Transverse colon (tissue), 4 donors: ENCODE results near the gene LSMEM2. TPM values are rescaled to one million over a fixed set of nuclear protein-coding genes. Genes with fewer than 3 reads are reported as not detected.
A peak's percentile ranks its signal among the peaks of the same experiment; 100 is the strongest.

Experiments
- DNase-seq: peaks from one replicate; pipeline ENCODE4 v3.0.0-alpha.2; 2019
- H3K27ac ChIP-seq, 4 donors: fragments of 200-600 bp; sonication (generic); 2 replicates each; pipeline ENCODE4 v1.5.1; 2016 to 2018; ENCODE audit warnings: inconsistent platforms in 4 of 4
- H3K27me3 ChIP-seq: fragments of 200-600 bp; sonication (generic); 2 replicates; pipeline ENCODE4 v1.5.1; 2017; ENCODE audit warnings: inconsistent platforms
- H3K36me3 ChIP-seq, 4 donors: fragments of 200-600 bp; sonication (generic); 2 replicates each; pipeline ENCODE4 v1.5.1; 2017 to 2019; ENCODE audit warnings: inconsistent platforms in 4 of 4
- H3K4me1 ChIP-seq, 4 donors: fragments of 200-600 bp; sonication (generic); 2 replicates each; pipeline ENCODE4 v1.5.1; 2017 to 2020; ENCODE audit warnings: inconsistent platforms in 4 of 4
- H3K4me3 ChIP-seq, 4 donors: fragments of 200-600 bp; sonication (generic); 1 replicate in 1 of 4; 2 replicates in 3 of 4; pipeline versions ENCODE4 v1.5.1 to v1.6.1; 2017 to 2019; ENCODE audit warnings: inconsistent platforms in 4 of 4
- H3K9me3 ChIP-seq, 2 donors: fragments of 200-600 bp; sonication (generic); 2 replicates each; pipeline ENCODE4 v1.5.1; 2017 to 2019; ENCODE audit warnings: inconsistent platforms in 2 of 2
- EP300 ChIP-seq: sonication (generic); formaldehyde crosslinking; IDR thresholded peaks from one replicate; pipeline ENCODE4 v1.6.1; 2017; ENCODE audit warnings: antibody characterized with exemption, low read depth
- POLR2A ChIP-seq: fragments of 450-650 bp; IDR thresholded peaks from one replicate; pipeline ENCODE4 v1.6.1; 2016; ENCODE audit warnings: antibody characterized with exemption, mild to moderate bottlenecking, moderate library complexity
- POLR2AphosphoS5 ChIP-seq, 3 donors: sonication (generic); formaldehyde crosslinking; IDR thresholded peaks; one replicate each; pipeline ENCODE4 v1.6.1; 2016; ENCODE audit warnings: antibody characterized with exemption in 3 of 3
- WGBS, 2 donors: methylation state at CpG; one replicate each; pipeline ENCODE4 v1.1.5; 2018; ENCODE audit warnings: low coverage in 1 of 2; 5-methylcytosine and 5-hydroxymethylcytosine counted together
- in situ Hi-C, 4 donors: fragments of 200-750 bp; cut with MboI; loops; one replicate each; pipeline versions ENCODE4 v1.15.0 to v1.15.1; 2017; ENCODE audit warnings: low sequenced_read_pairs in 3 of 4, low pct_ligation_motif_present in 1 of 4, low pct_unique_long_range_greater_than_20kb in 1 of 4
- intact Hi-C: fragments of 100-400 bp; cut with DNase I; formaldehyde crosslinking; loops from one replicate; pipeline ENCODE4 v1.15.1; 2023; ENCODE audit warnings: low total_unique reads
- total RNA-seq, 4 donors: library from RNA; depleted of rRNA; stranded (reverse); fragments of >200 nt; gene quantifications; one replicate each; pipeline ENCODE4 v1.1.0, GENCODE V29; 2016
- TF ChIP-seq, protein P1 (sequence below), 5 experiments: fragments of 200-600 bp in 3 of 5; fragments of 450-650 bp in 2 of 5; sonication (generic) in 3 of 5; IDR thresholded peaks; 1 replicate in 2 of 5; 2 replicates in 3 of 5; pipeline ENCODE4 v1.5.1; 2016 to 2017; ENCODE audit warnings: antibody characterized with exemption in 5 of 5, inconsistent platforms in 3 of 5, mild to moderate bottlenecking in 2 of 5, moderate library complexity in 1 of 5

The LSMEM2 gene
- total RNA-seq, 4 donors from 2014 or later, result not detected

DNA sequence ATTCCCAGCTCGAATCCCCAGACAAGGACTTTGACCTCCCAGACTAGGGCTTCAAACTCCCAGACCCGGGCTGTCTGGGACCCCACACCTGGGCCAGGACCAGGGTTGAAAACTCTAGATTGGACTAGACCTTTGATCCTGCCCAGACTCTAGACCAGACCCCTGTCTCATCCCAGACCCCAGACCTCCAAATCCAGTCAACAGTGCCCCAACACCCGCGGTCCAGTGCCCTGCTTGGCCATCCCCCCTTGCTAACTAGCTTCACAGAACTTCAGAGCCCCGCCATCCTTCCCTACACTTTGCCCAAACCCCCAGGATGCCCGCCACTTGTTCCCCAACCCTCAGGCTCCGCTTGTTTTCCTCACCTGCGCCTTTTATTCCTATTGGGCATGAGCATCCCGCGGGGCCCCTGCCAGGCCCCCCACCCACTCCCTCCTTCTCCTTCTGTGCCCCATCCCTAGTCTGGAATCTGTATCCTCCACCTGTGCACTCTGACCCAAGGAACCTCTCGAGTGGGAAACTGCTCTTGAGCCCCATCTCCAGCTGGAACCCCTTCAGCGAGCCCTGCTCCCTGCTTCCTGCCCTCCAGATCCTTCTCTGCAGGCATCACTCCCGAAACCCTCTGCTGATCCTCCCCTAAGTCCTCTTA, 42.3 kb upstream of the LSMEM2 start:
- DNase-seq, result no peak
- no peak for TF ChIP-seq POLR2AphosphoS5 (IDR thresholded peaks at IDR 0.05)
- TF ChIP-seq, protein P1, sequence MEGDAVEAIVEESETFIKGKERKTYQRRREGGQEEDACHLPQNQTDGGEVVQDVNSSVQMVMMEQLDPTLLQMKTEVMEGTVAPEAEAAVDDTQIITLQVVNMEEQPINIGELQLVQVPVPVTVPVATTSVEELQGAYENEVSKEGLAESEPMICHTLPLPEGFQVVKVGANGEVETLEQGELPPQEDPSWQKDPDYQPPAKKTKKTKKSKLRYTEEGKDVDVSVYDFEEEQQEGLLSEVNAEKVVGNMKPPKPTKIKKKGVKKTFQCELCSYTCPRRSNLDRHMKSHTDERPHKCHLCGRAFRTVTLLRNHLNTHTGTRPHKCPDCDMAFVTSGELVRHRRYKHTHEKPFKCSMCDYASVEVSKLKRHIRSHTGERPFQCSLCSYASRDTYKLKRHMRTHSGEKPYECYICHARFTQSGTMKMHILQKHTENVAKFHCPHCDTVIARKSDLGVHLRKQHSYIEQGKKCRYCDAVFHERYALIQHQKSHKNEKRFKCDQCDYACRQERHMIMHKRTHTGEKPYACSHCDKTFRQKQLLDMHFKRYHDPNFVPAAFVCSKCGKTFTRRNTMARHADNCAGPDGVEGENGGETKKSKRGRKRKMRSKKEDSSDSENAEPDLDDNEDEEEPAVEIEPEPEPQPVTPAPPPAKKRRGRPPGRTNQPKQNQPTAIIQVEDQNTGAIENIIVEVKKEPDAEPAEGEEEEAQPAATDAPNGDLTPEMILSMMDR (IDR thresholded peaks at IDR 0.05), result no peak
- TF ChIP-seq POLR2A, result no peak
- no peak for TF ChIP-seq EP300
- Histone ChIP-seq H3K27ac (peak overlapping the region; percentile 87 to 91 (median 90)), H3K27me3 (no peaks in the 10 kb centered on the region), H3K4me1 (peaks cover 18 to 55% (median 48%) of the 10 kb centered on the region in 4 donors), H3K4me3 (peak overlapping the region; percentile 54 to 84 (median 76)), H3K9me3 (no peaks in the 10 kb centered on the region), H3K36me3 (no peaks in the 10 kb centered on the region)
- in situ Hi-C loops (no loop called here), intact Hi-C loops (no loop called here)
- 15 to 25% methylated on average over 4 to 13 of the region's 13 CpGs for WGBS, 2 donors

DNA sequence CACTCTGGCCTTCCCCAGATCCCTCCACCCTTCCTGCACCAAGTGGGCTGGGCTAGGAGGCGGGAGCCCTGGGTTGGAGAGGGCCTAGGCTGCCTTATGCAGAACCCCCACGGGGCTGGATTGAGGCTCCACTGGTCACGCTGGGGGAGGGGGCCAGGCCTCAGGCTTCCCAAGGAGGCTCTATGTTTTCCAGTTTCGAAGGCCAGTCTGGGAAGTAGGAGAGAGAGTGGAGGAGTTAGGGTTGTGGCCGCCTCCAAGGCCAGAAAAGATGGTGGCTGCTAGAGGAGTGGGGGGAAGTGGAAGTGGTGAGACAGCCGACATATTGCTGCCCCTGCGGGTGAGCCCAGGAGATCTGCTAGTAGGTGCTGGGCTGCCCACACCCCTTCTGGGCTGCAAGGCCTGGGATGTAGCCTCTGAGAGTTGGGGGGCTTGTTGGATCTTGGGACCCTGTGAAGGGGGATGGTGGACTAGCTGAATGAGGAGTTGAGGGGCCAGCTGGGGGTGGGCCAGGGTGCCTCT, 41.7 kb upstream of the LSMEM2 start:
- H3K36me3 ChIP-seq, result no peaks in the 10 kb centered on the region
- intact Hi-C loops (no loop called here), in situ Hi-C loops (no loop called here)
- no peaks in the 10 kb centered on the region for H3K27me3 ChIP-seq
- peak overlapping the region; percentile 87 to 91 (median 90) for H3K27ac ChIP-seq
- peaks cover 24 to 60% (median 54%) of the 10 kb centered on the region in 4 donors for H3K4me1 ChIP-seq
- DNase-seq, result no peak
- peak overlapping the region; percentile 54 to 84 (median 76) for H3K4me3 ChIP-seq
- TF ChIP-seq, protein P1 (IDR thresholded peaks at IDR 0.05), result no peak
- TF ChIP-seq POLR2AphosphoS5 (IDR thresholded peaks at IDR 0.05) (no peak), EP300 (no peak), POLR2A (no peak)
- no peaks in the 10 kb centered on the region for H3K9me3 ChIP-seq
- WGBS, 2 donors, result 17 to 35% methylated on average over 1 to 7 of the region's 7 CpGs

DNA sequence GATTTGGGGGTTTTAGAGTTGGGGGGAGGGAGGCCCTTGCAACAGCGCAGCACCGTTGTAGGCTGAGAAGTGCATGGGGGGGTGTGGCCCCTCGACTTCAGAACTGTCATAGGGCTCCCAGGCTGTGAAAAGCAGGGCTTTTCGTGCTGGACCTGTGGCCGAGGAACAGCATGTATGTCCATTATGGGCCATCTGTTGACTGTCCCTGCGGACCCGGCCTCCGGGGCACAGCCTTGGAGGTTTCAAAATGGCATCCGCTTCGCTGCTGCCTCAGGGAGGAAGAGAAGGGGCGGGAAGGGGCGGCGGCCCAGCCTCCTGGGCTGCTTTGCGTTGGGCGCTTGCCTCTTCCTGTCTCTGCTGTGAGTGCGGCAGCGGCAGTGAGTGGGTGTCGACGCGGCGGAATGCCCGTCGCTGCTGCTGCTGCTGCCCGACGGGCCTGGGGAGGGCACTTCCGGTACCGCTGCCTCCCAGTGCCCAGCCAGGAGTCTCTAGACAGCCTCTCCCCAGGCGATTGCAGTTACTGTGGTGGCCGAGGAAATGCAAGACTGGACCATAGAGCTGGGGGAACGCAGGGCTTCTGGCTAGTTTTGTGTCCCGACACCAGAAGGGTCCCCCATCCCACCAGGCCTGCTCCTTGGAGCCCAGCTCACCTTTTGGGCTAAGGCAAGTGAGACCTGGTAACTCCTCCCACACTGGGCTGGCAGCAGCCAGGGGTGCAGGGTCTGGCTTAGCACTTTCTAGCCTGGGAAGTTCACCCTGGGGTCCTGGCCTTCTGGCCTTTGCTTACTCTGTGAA, 40.9 kb upstream of the LSMEM2 start:
- intact Hi-C loops, result no loop called here
- peaks cover 31 to 68% (median 62%) of the 10 kb centered on the region in 4 donors for H3K4me1 ChIP-seq

DNA sequence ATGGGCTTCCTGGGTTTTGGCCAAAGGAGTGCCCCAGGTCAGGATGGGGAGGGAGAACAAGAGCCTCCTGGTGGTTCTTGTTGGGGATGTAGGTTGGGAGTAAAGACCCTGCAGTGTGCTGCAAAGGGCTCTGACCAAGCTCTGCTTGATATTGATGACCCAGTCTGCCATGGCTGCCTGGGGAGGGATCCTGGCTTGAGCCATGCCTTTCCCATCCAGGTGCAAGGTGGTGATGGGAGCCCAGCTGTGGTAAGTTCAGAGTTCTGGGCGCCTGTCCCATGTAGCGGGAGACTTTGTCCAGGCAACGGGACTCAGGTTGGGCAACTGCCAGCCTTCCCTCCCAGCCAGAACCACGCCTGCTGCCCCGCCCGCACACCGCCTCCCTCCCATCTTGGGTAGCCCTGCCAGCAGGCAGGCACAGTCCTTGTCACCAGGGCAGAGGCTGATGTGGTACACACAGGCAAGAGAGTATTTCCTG, 40.3 kb upstream of the LSMEM2 start:
- Histone ChIP-seq H3K27me3 (no peaks in the 10 kb centered on the region), H3K4me1 (peaks cover 38 to 73% (median 66%) of the 10 kb centered on the region in 4 donors), H3K9me3 (no peaks in the 10 kb centered on the region), H3K36me3 (no peaks in the 10 kb centered on the region), H3K4me3 (peak overlapping the region in 3 of 4 donors; percentile 54 to 84 (median 79)), H3K27ac (peak overlapping the region; percentile 87 to 91 (median 90))
- WGBS, 2 donors, result 7% methylated on average over 3 of the region's 7 CpGs; no CpG with 5 or more reads in 1 of the 2 donors
- DNase-seq, result peak; percentile 93
- in situ Hi-C loops (no loop called here), intact Hi-C loops (no loop called here)
- TF ChIP-seq EP300, result no peak
- TF ChIP-seq POLR2AphosphoS5 (IDR thresholded peaks at IDR 0.05), result peak; percentile 36 to 60 (median 42)

More for the DNA sequence above, 40.9 kb upstream of the LSMEM2 start:
- peak; percentile 84 for DNase-seq
- Histone ChIP-seq H3K27ac (peak overlapping the region; percentile 87 to 91 (median 90)), H3K27me3 (no peaks in the 10 kb centered on the region), H3K36me3 (no peaks in the 10 kb centered on the region), H3K9me3 (no peaks in the 10 kb centered on the region), H3K4me3 (peak overlapping the region; percentile 54 to 84 (median 76))
- WGBS, 2 donors, result 3% methylated on average over 31 of the region's 31 CpGs; no CpG with 5 or more reads in 1 of the 2 donors
- in situ Hi-C loops, result no loop called here
- TF ChIP-seq POLR2AphosphoS5 (IDR thresholded peaks at IDR 0.05), result peak; percentile 67 to 78 (median 78)
- peak; percentile 52 for TF ChIP-seq POLR2A
- no peak for TF ChIP-seq EP300
